SK-N-SH treated with all-trans-retinoic acid at 6 μM for 48 hours (cell line): ENCODE measurements around the gene NGB.

ENCODE experiments used
- ATAC-seq: fragments of 200-7000 bp; cut with Tn5 transposase; 3 replicates; pipeline ENCODE4 v1.9.1; 2020; ENCODE audit warnings: mild to moderate bottlenecking, moderate library complexity
- ARNTL ChIP-seq: fragments of 450-650 bp; formaldehyde crosslinking; IDR thresholded peaks from 2 replicates; pipeline ENCODE4 v1.5.0; 2020; ENCODE audit warnings: low read depth, mild to moderate bottlenecking, moderate library complexity, borderline replicate concordance
- BACH2 ChIP-seq: fragments of 250-450 bp; sonication (Bioruptor Pico); IDR thresholded peaks from 2 replicates; pipeline ENCODE4 v1.9.0; 2021; ENCODE audit warnings: mild to moderate bottlenecking, borderline replicate concordance
- CSDC2 ChIP-seq: fragments of 250-450 bp; sonication (Bioruptor Pico); IDR thresholded peaks from 2 replicates; pipeline ENCODE4 v1.5.0; 2020; ENCODE audit warnings: mild to moderate bottlenecking, moderate library complexity
- ESRRG ChIP-seq: fragments of 250-450 bp; sonication (Bioruptor Pico); IDR thresholded peaks from 2 replicates; pipeline ENCODE4 v1.6.1; 2021; ENCODE audit warnings: mild to moderate bottlenecking
- GLIS3 ChIP-seq: fragments of 250-450 bp; sonication (Bioruptor Pico); IDR thresholded peaks from 2 replicates; pipeline ENCODE4 v1.5.0; 2020; ENCODE audit warnings: mild to moderate bottlenecking, moderate library complexity
- OSR1 ChIP-seq: fragments of 250-450 bp; sonication (Bioruptor Pico); IDR thresholded peaks from 2 replicates; pipeline ENCODE4 v1.8.0; 2022; ENCODE audit warnings: moderate library complexity, mild to moderate bottlenecking, inconsistent platforms
- PATZ1 ChIP-seq: fragments of 250-450 bp; sonication (Bioruptor Pico); IDR thresholded peaks from 2 replicates; pipeline ENCODE4 v1.8.0; 2020; ENCODE audit warnings: mild to moderate bottlenecking, moderate library complexity, borderline replicate concordance
- POU6F1 ChIP-seq: fragments of 250-450 bp; sonication (Bioruptor Pico); IDR thresholded peaks from 2 replicates; pipeline ENCODE4 v1.8.0; 2021; ENCODE audit warnings: low read depth, mild to moderate bottlenecking, moderate library complexity, borderline replicate concordance
- PPARA ChIP-seq: fragments of 250-450 bp; sonication (Bioruptor Pico); IDR thresholded peaks from 2 replicates; pipeline ENCODE4 v1.5.0; 2020; ENCODE audit warnings: mild to moderate bottlenecking, borderline replicate concordance
- RARB ChIP-seq: fragments of 250-450 bp; sonication (Bioruptor Pico); IDR thresholded peaks from 2 replicates; pipeline ENCODE4 v1.8.0; 2021; ENCODE audit warnings: mild to moderate bottlenecking, moderate library complexity
- TCF4 ChIP-seq: fragments of 250-450 bp; sonication (Bioruptor Pico); IDR thresholded peaks from 2 replicates; pipeline ENCODE4 v1.8.0; 2021; ENCODE audit warnings: mild to moderate bottlenecking, moderate library complexity, borderline replicate concordance
- TOX ChIP-seq: fragments of 250-450 bp; sonication (Bioruptor Pico); IDR thresholded peaks from 2 replicates; pipeline ENCODE4 v1.8.0; 2021; ENCODE audit warnings: mild to moderate bottlenecking, moderate library complexity, borderline replicate concordance
- TSHZ2 ChIP-seq: fragments of 250-450 bp; sonication (Bioruptor Pico); IDR thresholded peaks from 2 replicates; pipeline ENCODE4 v1.5.0; 2020; ENCODE audit warnings: mild to moderate bottlenecking, moderate library complexity
- ZC3H10 ChIP-seq: fragments of 250-450 bp; sonication (Bioruptor Pico); IDR thresholded peaks from 2 replicates; pipeline ENCODE4 v1.5.1; 2021; ENCODE audit warnings: mild to moderate bottlenecking, moderate library complexity
- ZFP3 ChIP-seq: fragments of 250-450 bp; sonication (Bioruptor Pico); IDR thresholded peaks from 2 replicates; pipeline ENCODE4 v1.5.0; 2020; ENCODE audit warnings: mild to moderate bottlenecking, moderate library complexity
- ZFP30 ChIP-seq: fragments of 450-650 bp; formaldehyde crosslinking; IDR thresholded peaks from 2 replicates; pipeline ENCODE4 v1.5.0; 2022; ENCODE audit warnings: mild to moderate bottlenecking, moderate library complexity
- ZNF565 ChIP-seq: fragments of 450-650 bp; formaldehyde crosslinking; conservative IDR thresholded peaks from 2 replicates; pipeline ENCODE4 v1.5.0; 2020; ENCODE audit warnings: low read depth, mild to moderate bottlenecking, moderate library complexity
- ZNF70 ChIP-seq: fragments of 450-650 bp; formaldehyde crosslinking; IDR thresholded peaks from 2 replicates; pipeline ENCODE4 v1.5.0; 2020; ENCODE audit warnings: mild to moderate bottlenecking, moderate library complexity
- ZNF8 ChIP-seq: fragments of 450-650 bp; formaldehyde crosslinking; IDR thresholded peaks from 2 replicates; pipeline ENCODE4 v1.5.0; 2020; ENCODE audit warnings: mild to moderate bottlenecking, moderate library complexity
- TF ChIP-seq, protein P1 (sequence below): fragments of 250-450 bp; sonication (Bioruptor Pico); IDR thresholded peaks from 2 replicates; pipeline ENCODE4 v1.5.1; 2021; ENCODE audit warnings: mild to moderate bottlenecking, moderate library complexity

Gene NGB

GRCh38 chr14:77275041-77275580 lies 4.1 kb upstream of the NGB start:
- TF ChIP-seq TSHZ2 (CRISPR knock-in tag) = no peak
- TF ChIP-seq OSR1 (CRISPR knock-in tag) = no peak
- TF ChIP-seq ZFP30 (CRISPR knock-in tag) = no peak
- no peak for TF ChIP-seq RARB (CRISPR knock-in tag)
- no peak for TF ChIP-seq ARNTL
- TF ChIP-seq ZNF70 (CRISPR knock-in tag) = no peak
- TF ChIP-seq ZNF565 = no peak
- no peak for TF ChIP-seq BACH2 (CRISPR knock-in tag)
- no peak for TF ChIP-seq PATZ1 (CRISPR knock-in tag)
- no peak for TF ChIP-seq ZNF8 (CRISPR knock-in tag)
- TF ChIP-seq PPARA (CRISPR knock-in tag) = no peak
- no peak for TF ChIP-seq ZFP3 (CRISPR knock-in tag)
- TF ChIP-seq ZC3H10 (CRISPR knock-in tag) = no peak
- no peak for TF ChIP-seq CSDC2 (CRISPR knock-in tag)
- no peak for TF ChIP-seq POU6F1
- no peak for TF ChIP-seq TCF4 (CRISPR knock-in tag)
- no peak for TF ChIP-seq GLIS3 (CRISPR knock-in tag)
- ATAC-seq = no peak

DNA sequence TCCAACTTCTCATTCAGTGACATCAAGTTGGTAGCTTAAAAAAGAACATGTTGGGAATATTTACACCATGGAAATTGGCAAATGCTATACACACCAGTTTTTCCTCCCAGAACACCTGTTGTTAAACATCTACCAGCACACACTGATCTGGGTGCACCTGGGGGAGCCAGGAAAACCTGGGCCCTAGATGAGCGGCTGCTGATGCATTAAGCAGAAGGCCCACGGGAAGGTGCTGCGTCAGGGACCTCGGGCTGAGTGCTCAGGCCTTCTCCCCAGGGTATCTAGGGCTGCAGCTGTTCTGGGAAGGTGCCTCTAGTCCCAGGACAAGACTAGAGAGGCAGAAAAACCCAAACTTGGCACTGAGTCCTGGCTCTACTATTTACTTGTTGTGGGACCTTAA lies 2.8 kb upstream of the NGB start:
- no peak for ATAC-seq
- TF ChIP-seq ZFP3 (CRISPR knock-in tag) = no peak
- no peak for TF ChIP-seq PPARA (CRISPR knock-in tag)
- TF ChIP-seq TOX (CRISPR knock-in tag) = no peak
- no peak for TF ChIP-seq ZNF8 (CRISPR knock-in tag)
- no peak for TF ChIP-seq TSHZ2 (CRISPR knock-in tag)
- no peak for TF ChIP-seq ZNF565
- TF ChIP-seq ZNF70 (CRISPR knock-in tag) = no peak
- TF ChIP-seq POU6F1 = no peak
- TF ChIP-seq GLIS3 (CRISPR knock-in tag) = no peak
- TF ChIP-seq ESRRG = no peak
- no peak for TF ChIP-seq ARNTL
- no peak for TF ChIP-seq TCF4 (CRISPR knock-in tag)
- TF ChIP-seq, protein P1, sequence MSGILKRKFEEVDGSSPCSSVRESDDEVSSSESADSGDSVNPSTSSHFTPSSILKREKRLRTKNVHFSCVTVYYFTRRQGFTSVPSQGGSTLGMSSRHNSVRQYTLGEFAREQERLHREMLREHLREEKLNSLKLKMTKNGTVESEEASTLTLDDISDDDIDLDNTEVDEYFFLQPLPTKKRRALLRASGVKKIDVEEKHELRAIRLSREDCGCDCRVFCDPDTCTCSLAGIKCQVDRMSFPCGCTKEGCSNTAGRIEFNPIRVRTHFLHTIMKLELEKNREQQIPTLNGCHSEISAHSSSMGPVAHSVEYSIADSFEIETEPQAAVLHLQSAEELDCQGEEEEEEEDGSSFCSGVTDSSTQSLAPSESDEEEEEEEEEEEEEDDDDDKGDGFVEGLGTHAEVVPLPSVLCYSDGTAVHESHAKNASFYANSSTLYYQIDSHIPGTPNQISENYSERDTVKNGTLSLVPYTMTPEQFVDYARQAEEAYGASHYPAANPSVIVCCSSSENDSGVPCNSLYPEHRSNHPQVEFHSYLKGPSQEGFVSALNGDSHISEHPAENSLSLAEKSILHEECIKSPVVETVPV (CRISPR knock-in tag) = no peak
- TF ChIP-seq ZC3H10 (CRISPR knock-in tag) = no peak
- TF ChIP-seq CSDC2 (CRISPR knock-in tag) = no peak
- no peak for TF ChIP-seq OSR1 (CRISPR knock-in tag)
